Tibial nerve (tissue), 4 donors: ENCODE measurements around the gene CLTC. TPM values are rescaled to one million over a fixed set of nuclear protein-coding genes. Genes with fewer than 3 reads are reported as not detected.
"Not testable (repeated sequence)": the region's sequence is repeated elsewhere in the genome, so short reads cannot be mapped to it uniquely, and the experiment has no call there.

Experiments
- DNase-seq, 2 donors: peaks; one replicate each; pipeline ENCODE4 v3.0.0-alpha.2; 2019; ENCODE audit warnings: low spot score in 2 of 2
- H3K27ac ChIP-seq, 4 donors: fragments of 200-600 bp; sonication (generic) in 3 of 4; one replicate each; pipeline ENCODE4 v1.5.1; 2017 to 2019; ENCODE audit warnings: mild to moderate bottlenecking in 1 of 4
- H3K27me3 ChIP-seq, 2 donors: fragments of 200-600 bp; sonication (generic) in 1 of 2; one replicate each; pipeline versions ENCODE4 v1.5.1 to v1.6.0; 2017 to 2019
- H3K36me3 ChIP-seq, 3 donors: fragments of 200-600 bp; sonication (generic); one replicate each; pipeline ENCODE4 v1.5.1; 2018 to 2019
- H3K4me1 ChIP-seq, 4 donors: fragments of 200-600 bp; sonication (generic) in 3 of 4; one replicate each; pipeline ENCODE4 v1.5.1; 2017 to 2019
- H3K4me3 ChIP-seq, 4 donors: fragments of 200-600 bp; sonication (generic) in 3 of 4; one replicate each; pipeline ENCODE4 v1.5.1; 2017 to 2019; ENCODE audit warnings: mild to moderate bottlenecking in 1 of 4, moderate library complexity in 1 of 4
- H3K9me3 ChIP-seq, 4 donors: fragments of 200-600 bp; sonication (generic) in 3 of 4; one replicate each; pipeline ENCODE4 v1.5.1; 2017 to 2019
- CTCF ChIP-seq, 5 experiments: fragments of 200-600 bp in 3 of 5; fragments of 450-650 bp in 2 of 5; sonication (generic) in 3 of 5; IDR thresholded peaks; one replicate each; pipeline ENCODE4 v1.5.1; 2016 to 2019; ENCODE audit warnings: antibody characterized with exemption in 5 of 5, mild to moderate bottlenecking in 3 of 5, moderate library complexity in 2 of 5
- EP300 ChIP-seq, 2 donors: sonication (generic); formaldehyde crosslinking; IDR thresholded peaks; one replicate each; pipeline ENCODE4 v1.6.1; 2017; ENCODE audit warnings: antibody characterized with exemption in 2 of 2, mild to moderate bottlenecking in 1 of 2
- POLR2A ChIP-seq, 2 donors: fragments of 450-650 bp; IDR thresholded peaks; one replicate each; pipeline ENCODE4 v1.6.1; 2017; ENCODE audit warnings: antibody characterized with exemption in 2 of 2, mild to moderate bottlenecking in 2 of 2, moderate library complexity in 2 of 2
- WGBS, 2 donors: methylation state at CpG; one replicate each; pipeline ENCODE4 v1.1.5; 2018; 5-methylcytosine and 5-hydroxymethylcytosine counted together
- total RNA-seq, 4 donors: library from RNA; depleted of rRNA; stranded (reverse); fragments of >200 nt; gene quantifications; one replicate each; pipeline ENCODE4 v1.1.0, GENCODE V29; 2016

The CLTC gene
- total RNA-seq, 4 donors from 2014 or later, result 188 to 245 (median 209) TPM

GRCh38 chr17:59651346-59651745 lies 31.7 kb downstream of the CLTC start:
- TF ChIP-seq CTCF (IDR thresholded peaks at IDR 0.05) (no peak), POLR2A (IDR thresholded peaks at IDR 0.05) (no peak), EP300 (IDR thresholded peaks at IDR 0.05) (no peak)
- no peaks in the 10 kb centered on the region for H3K4me1 ChIP-seq
- H3K9me3 ChIP-seq, result peaks cover 0 to 4% (median 1%) of the 10 kb centered on the region in 4 donors
- no peaks in the 10 kb centered on the region for H3K27me3 ChIP-seq
- DNase-seq, result no peak
- peaks cover 5 to 76% (median 11%) of the 10 kb centered on the region in 3 donors for H3K36me3 ChIP-seq
- H3K27ac ChIP-seq, result no peak overlapping the region
- H3K4me3 ChIP-seq, result no peak overlapping the region

DNA sequence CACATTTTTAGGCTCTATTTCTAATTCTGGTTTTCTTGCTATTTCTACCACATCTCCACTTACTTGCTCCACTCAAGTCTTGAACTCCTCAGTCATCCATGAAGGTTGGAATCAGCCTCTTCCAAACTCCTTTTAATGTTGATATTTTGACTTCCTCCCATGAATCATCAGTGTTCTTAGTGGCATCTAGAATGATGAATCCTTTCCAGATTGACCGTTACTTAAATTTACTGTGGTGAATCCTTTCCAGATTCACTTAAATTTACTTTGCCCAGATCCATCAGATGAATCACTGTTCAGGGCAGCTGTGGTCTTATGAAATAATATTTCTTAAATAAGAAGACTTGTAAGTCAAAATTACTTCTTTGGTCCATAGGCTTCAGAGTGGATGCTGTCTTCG lies 32.4 kb downstream of the CLTC start:
- WGBS, 2 donors, result 87 to 90% methylated on average over 2 of the region's 2 CpGs

DNA sequence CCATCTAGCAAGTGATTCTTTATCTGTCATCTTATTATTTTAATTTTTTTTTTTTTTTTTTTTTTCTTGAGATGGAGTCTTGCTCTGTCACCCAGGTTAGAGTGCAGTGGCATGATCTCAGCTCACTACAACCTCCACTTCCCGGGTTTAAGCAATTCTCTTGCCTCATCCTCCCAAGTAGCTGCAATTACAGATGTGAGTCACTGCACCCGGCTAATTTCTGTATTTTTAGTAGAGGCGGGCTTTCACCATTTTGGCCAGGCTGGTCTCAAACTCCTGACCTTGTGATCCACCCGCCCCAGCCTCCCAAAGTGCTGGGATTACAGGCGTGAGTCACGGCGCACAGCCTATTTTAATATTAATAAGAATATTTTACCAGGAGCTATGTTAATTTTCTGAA lies 36.9 kb downstream of the CLTC start:
- 80 to 87% methylated on average over 7 of the region's 7 CpGs for WGBS, 2 donors
- H3K4me1 ChIP-seq, DNase-seq, H3K27me3 ChIP-seq, H3K4me3 ChIP-seq, H3K9me3 ChIP-seq, H3K27ac ChIP-seq: not testable (repeated sequence)
- H3K36me3 ChIP-seq, result peaks cover 5 to 99% (median 23%) of the 10 kb centered on the region in 3 donors

More for the DNA sequence above, 32.4 kb downstream of the CLTC start:
- H3K4me3 ChIP-seq, result no peak overlapping the region
- peaks cover 5 to 84% (median 14%) of the 10 kb centered on the region in 3 donors for H3K36me3 ChIP-seq
- TF ChIP-seq EP300 (IDR thresholded peaks at IDR 0.05), result no peak
- TF ChIP-seq CTCF (IDR thresholded peaks at IDR 0.05), result no peak
- TF ChIP-seq POLR2A (IDR thresholded peaks at IDR 0.05), result no peak
- H3K9me3 ChIP-seq, result peaks cover 0 to 4% (median 1%) of the 10 kb centered on the region in 4 donors
- no peak for DNase-seq
- H3K27me3 ChIP-seq, result no peaks in the 10 kb centered on the region
- no peak overlapping the region for H3K27ac ChIP-seq
- H3K4me1 ChIP-seq, result no peaks in the 10 kb centered on the region

DNA sequence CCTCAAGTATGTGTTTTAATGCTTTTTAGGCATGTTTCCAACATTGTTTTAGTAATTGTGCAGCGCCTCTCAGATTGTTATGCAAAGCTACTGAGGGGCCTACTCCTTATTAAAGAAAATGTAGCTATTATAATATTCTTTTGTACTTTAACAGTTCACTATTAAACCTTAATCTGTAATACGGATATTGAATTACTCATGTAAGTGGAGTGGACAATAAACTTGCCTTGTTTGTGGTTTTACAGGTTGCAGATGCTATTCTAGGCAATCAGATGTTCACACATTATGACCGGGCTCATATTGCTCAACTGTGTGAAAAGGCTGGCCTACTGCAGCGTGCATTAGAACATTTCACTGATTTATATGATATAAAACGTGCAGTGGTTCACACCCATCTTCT lies 46.5 kb downstream of the CLTC start:
- Histone ChIP-seq H3K27me3 (no peaks in the 10 kb centered on the region), H3K36me3 (peaks cover 4 to 86% (median 17%) of the 10 kb centered on the region in 3 donors), H3K27ac (no peak overlapping the region), H3K4me1 (peaks cover 0 to 36% (median 17%) of the 10 kb centered on the region in 4 donors), H3K4me3 (no peak overlapping the region), H3K9me3 (no peaks in the 10 kb centered on the region)
- DNase-seq, result no peak
- 76 to 83% methylated on average over 5 of the region's 5 CpGs for WGBS, 2 donors
- TF ChIP-seq POLR2A (IDR thresholded peaks at IDR 0.05) (no peak), CTCF (IDR thresholded peaks at IDR 0.05) (no peak), EP300 (IDR thresholded peaks at IDR 0.05) (no peak)

DNA sequence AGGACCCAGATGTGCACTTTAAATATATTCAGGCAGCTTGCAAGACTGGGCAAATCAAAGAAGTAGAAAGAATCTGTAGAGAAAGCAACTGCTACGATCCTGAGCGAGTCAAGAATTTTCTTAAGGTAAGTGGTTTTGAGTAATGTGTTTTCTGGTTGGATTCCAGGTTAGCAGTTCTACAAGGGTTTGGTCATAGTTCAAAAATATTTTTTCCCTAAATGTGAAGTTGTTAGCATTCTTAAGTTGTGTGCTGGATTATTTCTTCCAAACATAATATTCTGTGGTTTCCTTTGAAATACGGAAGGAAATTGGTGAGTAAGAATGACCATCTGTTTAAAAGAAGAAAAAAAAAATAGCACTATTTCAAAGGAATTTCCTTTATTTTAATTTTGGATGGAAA lies 49.1 kb downstream of the CLTC start:
- WGBS, 2 donors, result 30 to 41% methylated on average over 3 of the region's 3 CpGs
- no peak for TF ChIP-seq CTCF (IDR thresholded peaks at IDR 0.05)
- TF ChIP-seq EP300 (IDR thresholded peaks at IDR 0.05), result peak in 1 of 2 donors; percentile 35
- H3K36me3 ChIP-seq, result peaks cover 4 to 69% (median 16%) of the 10 kb centered on the region in 3 donors
- no peaks in the 10 kb centered on the region for H3K27me3 ChIP-seq
- DNase-seq, result no peak
- H3K4me3 ChIP-seq, result no peak overlapping the region
- peaks cover 0 to 36% (median 17%) of the 10 kb centered on the region in 4 donors for H3K4me1 ChIP-seq
- no peaks in the 10 kb centered on the region for H3K9me3 ChIP-seq
- peak overlapping the region in 2 of 4 donors; percentile 32 to 53 for H3K27ac ChIP-seq

DNA sequence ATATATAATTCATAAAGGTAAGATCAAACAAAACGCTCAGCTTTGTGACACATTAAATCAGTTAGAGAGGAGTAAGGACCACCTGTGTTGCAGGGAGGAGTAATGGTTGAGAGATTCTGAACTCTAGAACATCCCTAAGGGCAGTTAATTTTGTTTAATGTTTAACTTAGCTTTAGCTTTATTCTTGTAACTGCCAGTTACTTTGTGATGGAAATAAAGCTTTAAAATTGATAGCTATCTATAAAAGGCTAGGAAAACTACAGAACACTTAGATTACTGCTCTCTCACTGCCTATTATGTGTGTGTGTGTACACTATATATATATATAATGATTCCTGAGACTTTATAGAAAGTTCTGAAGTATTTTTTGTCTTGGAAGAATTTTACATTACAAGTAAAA lies 49.7 kb downstream of the CLTC start:
- 45 to 50% methylated on average over 1 of the region's 1 CpG for WGBS, 2 donors
- TF ChIP-seq CTCF (IDR thresholded peaks at IDR 0.05) (no peak), EP300 (IDR thresholded peaks at IDR 0.05) (no peak), POLR2A (IDR thresholded peaks at IDR 0.05) (no peak)
- Histone ChIP-seq H3K9me3 (no peaks in the 10 kb centered on the region), H3K4me1 (peaks cover 0 to 36% (median 17%) of the 10 kb centered on the region in 4 donors), H3K36me3 (peaks cover 7 to 69% (median 16%) of the 10 kb centered on the region in 3 donors), H3K27ac (peak overlapping the region in 2 of 4 donors; percentile 32 to 53), H3K27me3 (no peaks in the 10 kb centered on the region), H3K4me3 (no peak overlapping the region)
- no peak for DNase-seq
